ENCODE measurements around the gene CMTM7. TPM values are rescaled to one million over a fixed set of nuclear protein-coding genes. Genes with fewer than 3 reads are reported as not detected.

Gene CMTM7
- total and polyA plus RNA-seq, 10 of the 15 experiments (the other 5 are each of a cell fraction or from before 2014, with no cell fraction given), result 3.7 to 36.4 (median 14.7) TPM

- H2AFZ ChIP-seq (ENCODE audit: control insufficient read depth, low read depth, low read length), result no peak overlapping the region
- TF ChIP-seq BMI1 (IDR thresholded peaks at IDR 0.05; ENCODE audit: borderline replicate concordance), result no peak
- no peak for TF ChIP-seq HDAC2 (IDR thresholded peaks at IDR 0.05)
- no peak for TF ChIP-seq RAD21 (IDR thresholded peaks at IDR 0.05; ENCODE audit: insufficient read depth, low read depth, low read length)
- TF ChIP-seq MTA2 (IDR thresholded peaks at IDR 0.05; ENCODE audit: low read depth), result no peak
- no peak for TF ChIP-seq JUNB (IDR thresholded peaks at IDR 0.05)
- TF ChIP-seq BCLAF1 (IDR thresholded peaks at IDR 0.05), result no peak
- no peak for TF ChIP-seq PAX5 (IDR thresholded peaks at IDR 0.05; ENCODE audit: borderline replicate concordance, low read depth, low read length)
- no peak for TF ChIP-seq ELK1 (IDR thresholded peaks at IDR 0.05; ENCODE audit: low read depth, low read length)
- TF ChIP-seq CUX1 (IDR thresholded peaks at IDR 0.05; ENCODE audit: insufficient replicate concordance, low read depth, low read length), result no peak
- TF ChIP-seq NR2C1 (IDR thresholded peaks at IDR 0.05), result no peak
- no peak for TF ChIP-seq TCF3 (IDR thresholded peaks at IDR 0.05; ENCODE audit: borderline replicate concordance, insufficient read depth, low read depth, low read length)
These were observed 33.1 kb downstream of the CMTM7 start for GRCh38 chr3:32424581-32425250.

More at GRCh38 chr3:32424581-32425250, 33.1 kb downstream of the CMTM7 start:
- RAD21 ChIA-PET (ENCODE audit: unreplicated experiment), result interaction anchor here (0.7 to 13.1 kb wide), 11 partner anchors 8 to 851 kb away, joined by 3 to 187 read pairs (median 5); partner anchors contain the start of gene CMTM7
- in situ Hi-C loops (cut with MboI), result no loop called here
- CTCF ChIA-PET, result interaction anchor here (1.1 to 6.6 kb wide), 9 partner anchors 9 to 63 kb away, joined by 3 to 41 read pairs (median 16); no protein-coding TSS in a partner anchor
- FAIRE-seq, result no peak
- BruUV-seq (replicated peaks), result no TSS peak
- Histone ChIP-seq H3K9me3 (replicated peaks; ENCODE audit: control insufficient read depth, insufficient read depth, low read length) (no peaks in the 10 kb centered on the region; the same call in 2 of the 3 replicates), H3K36me3 (ENCODE audit: control insufficient read depth in 2 of 2, insufficient read depth in 2 of 2, low read length in 1 of 2) (no peaks in the 10 kb centered on the region), H3K4me2 (ENCODE audit: control insufficient read depth, insufficient read depth) (no peak overlapping the region), H3K79me2 (ENCODE audit: control insufficient read depth, insufficient read depth, low read length) (no peaks in the 10 kb centered on the region), H3K4me3 (no peak overlapping the region), H3K4me1 (ENCODE audit: control insufficient read depth, insufficient read depth, low read length) (peaks cover 46% of the 10 kb centered on the region), H3K27ac (ENCODE audit: control insufficient read depth, insufficient read depth) (no peak overlapping the region), H3K27me3 (replicated peaks in 1 of 2; ENCODE audit: control insufficient read depth in 2 of 2, insufficient read depth in 2 of 2, low read length in 1 of 2) (no peaks in the 10 kb centered on the region), H4K20me1 (ENCODE audit: control insufficient read depth, insufficient read depth) (no peaks in the 10 kb centered on the region), H3K9ac (ENCODE audit: control insufficient read depth, insufficient read depth, low read length) (no peak overlapping the region)
- no peak for DNase-seq (ENCODE audit: low read depth, low spot score)
- POLR2A ChIA-PET, result interaction anchor here (0.6 to 11.8 kb wide), 10 partner anchors 8 to 71 kb away, joined by 3 to 158 read pairs (median 6); no protein-coding TSS in a partner anchor
- 32% methylated on average over 9 of the region's 9 CpGs for WGBS (ENCODE audit: insufficient coverage, insufficient replicate concordance, low lambda C conversion rate, missing lambda C conversion rate)
- ATAC-seq, result no peak
- intact Hi-C loops (cut with micrococcal nuclease; ENCODE audit: unreplicated experiment), result loop anchor here (5.0 kb wide), 2 partner anchors 43 to 78 kb away; partner anchors contain the start of gene CMTM6
- SMC1A ChIA-PET (ENCODE audit: uncharacterized antibody, unreplicated experiment), result interaction anchor here (0.6 to 13.7 kb wide), 13 partner anchors 11 to 478 kb away, joined by 3 to 307 read pairs (median 4); no protein-coding TSS in a partner anchor
